ENCODE results near the gene ZNRF1. TPM values are rescaled to one million over a fixed set of nuclear protein-coding genes. Genes with fewer than 3 reads are reported as not detected.

Gene ZNRF1
- total RNA-seq, 4 donors from 2014 or later: 14.1 to 37.4 (median 19.4) TPM

DNA sequence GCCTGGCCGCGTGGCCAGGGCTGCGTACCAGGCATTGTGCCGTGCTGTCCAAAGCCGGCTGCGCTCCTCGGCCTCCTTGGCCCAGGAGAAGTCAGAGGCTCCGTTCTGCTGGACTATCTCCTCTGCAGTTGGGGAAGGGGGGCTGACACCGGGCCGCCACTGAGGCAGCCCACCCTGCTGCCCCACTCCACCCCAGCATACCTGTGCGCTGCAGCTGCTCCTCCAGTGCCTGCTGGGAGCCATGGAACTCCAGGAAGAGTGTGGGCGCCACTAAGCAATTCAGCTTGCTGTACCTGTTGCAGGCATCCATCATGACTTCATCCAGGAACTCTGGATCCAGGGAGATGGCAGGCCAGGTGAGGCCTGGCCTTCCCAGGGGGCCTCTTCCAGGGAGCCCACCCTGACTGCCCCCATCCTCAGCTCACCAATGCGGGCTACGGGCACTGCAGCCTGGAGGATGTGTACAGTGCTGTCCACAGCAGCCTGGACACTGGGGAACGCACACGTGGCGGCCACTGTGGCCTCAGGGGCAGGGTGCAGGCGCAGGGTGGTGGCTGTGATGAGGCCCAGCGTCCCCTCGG, 114.8 kb downstream of the ZNRF1 start:
- H3K9me3 ChIP-seq: no peaks in the 10 kb centered on the region
- TF ChIP-seq POLR2A (IDR thresholded peaks at IDR 0.05): no peak
- TF ChIP-seq, protein P1, sequence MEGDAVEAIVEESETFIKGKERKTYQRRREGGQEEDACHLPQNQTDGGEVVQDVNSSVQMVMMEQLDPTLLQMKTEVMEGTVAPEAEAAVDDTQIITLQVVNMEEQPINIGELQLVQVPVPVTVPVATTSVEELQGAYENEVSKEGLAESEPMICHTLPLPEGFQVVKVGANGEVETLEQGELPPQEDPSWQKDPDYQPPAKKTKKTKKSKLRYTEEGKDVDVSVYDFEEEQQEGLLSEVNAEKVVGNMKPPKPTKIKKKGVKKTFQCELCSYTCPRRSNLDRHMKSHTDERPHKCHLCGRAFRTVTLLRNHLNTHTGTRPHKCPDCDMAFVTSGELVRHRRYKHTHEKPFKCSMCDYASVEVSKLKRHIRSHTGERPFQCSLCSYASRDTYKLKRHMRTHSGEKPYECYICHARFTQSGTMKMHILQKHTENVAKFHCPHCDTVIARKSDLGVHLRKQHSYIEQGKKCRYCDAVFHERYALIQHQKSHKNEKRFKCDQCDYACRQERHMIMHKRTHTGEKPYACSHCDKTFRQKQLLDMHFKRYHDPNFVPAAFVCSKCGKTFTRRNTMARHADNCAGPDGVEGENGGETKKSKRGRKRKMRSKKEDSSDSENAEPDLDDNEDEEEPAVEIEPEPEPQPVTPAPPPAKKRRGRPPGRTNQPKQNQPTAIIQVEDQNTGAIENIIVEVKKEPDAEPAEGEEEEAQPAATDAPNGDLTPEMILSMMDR (IDR thresholded peaks at IDR 0.05): no peak
- peaks cover 8 to 15% of the 10 kb centered on the region in 2 donors for H3K4me1 ChIP-seq
- no peaks in the 10 kb centered on the region for H3K36me3 ChIP-seq
- no peak overlapping the region for H3K27ac ChIP-seq
- no peak for DNase-seq
- H3K4me3 ChIP-seq: no peak overlapping the region
- intact Hi-C loops (cut with DNase I; ENCODE audit: low total_unique reads): no loop called here
- H3K27me3 ChIP-seq: no peaks in the 10 kb centered on the region

GRCh38 chr16:75114179-75114945, 115.5 kb downstream of the ZNRF1 start:
- H3K4me1 ChIP-seq: peaks cover 6 to 8% of the 10 kb centered on the region in 2 donors
- H3K27me3 ChIP-seq: no peaks in the 10 kb centered on the region
- no peaks in the 10 kb centered on the region for H3K36me3 ChIP-seq
- H3K4me3 ChIP-seq: no peak overlapping the region
- no peak overlapping the region for H3K27ac ChIP-seq
- peak in 1 of 2 donors; percentile 17 for DNase-seq
- intact Hi-C loops (cut with DNase I; ENCODE audit: low total_unique reads): no loop called here
- no peaks in the 10 kb centered on the region for H3K9me3 ChIP-seq
- TF ChIP-seq POLR2A (IDR thresholded peaks at IDR 0.05): no peak
- TF ChIP-seq, protein P1 (IDR thresholded peaks at IDR 0.05): no peak

DNA sequence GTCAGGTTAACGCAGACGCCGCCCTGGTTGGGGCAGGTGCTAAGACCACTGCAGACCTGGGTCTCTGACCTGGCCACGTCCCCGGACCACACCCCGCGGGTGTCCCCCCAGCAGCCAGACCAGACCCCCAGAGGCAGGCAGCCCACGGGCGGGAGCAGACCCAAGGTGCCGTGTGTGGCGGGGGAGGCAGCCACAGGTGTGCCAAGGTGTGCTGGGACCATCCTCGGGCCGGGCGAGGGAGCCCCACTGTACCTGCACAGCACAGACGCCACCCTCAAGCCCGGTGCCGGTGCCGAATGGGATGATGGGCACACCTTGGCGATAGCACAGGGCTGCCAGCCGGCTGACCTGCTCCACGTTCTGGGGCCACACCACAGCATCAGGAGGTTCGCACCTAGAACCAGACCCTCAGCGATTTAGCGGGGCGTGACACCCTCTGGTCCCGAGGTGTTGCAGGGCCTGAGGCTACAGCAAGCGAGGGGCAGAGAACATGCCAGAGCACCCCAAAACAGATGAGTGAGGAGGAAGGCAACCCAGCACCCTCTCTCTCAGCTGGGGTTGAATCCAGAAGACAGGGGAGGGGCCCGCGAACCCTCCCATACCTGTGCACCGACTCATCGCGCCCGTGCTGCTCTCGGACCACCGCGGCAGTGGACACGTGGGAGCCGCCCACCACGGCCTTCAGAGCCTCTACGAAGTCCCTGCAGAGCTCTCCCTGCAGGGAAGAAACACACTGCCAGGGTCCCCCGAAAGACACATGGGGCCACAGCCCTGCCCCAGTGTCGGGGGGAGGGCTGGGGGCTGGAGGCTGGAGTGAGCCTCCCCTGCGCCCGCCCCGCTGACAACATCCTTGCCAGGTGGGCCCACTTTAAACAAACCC, 116.4 kb downstream of the ZNRF1 start:
- no peaks in the 10 kb centered on the region for H3K36me3 ChIP-seq
- peak in 1 of 2 donors; percentile 19 for DNase-seq
- H3K27me3 ChIP-seq: no peaks in the 10 kb centered on the region
- intact Hi-C loops (cut with DNase I; ENCODE audit: low total_unique reads): no loop called here
- TF ChIP-seq POLR2A (IDR thresholded peaks at IDR 0.05): no peak
- TF ChIP-seq, protein P1 (IDR thresholded peaks at IDR 0.05): no peak
- no peak overlapping the region for H3K27ac ChIP-seq
- peaks cover 0 to under 1% of the 10 kb centered on the region in 2 donors for H3K4me1 ChIP-seq
- peak overlapping the region in 1 of 2 donors; percentile 45 for H3K4me3 ChIP-seq
- H3K9me3 ChIP-seq: no peaks in the 10 kb centered on the region

DNA sequence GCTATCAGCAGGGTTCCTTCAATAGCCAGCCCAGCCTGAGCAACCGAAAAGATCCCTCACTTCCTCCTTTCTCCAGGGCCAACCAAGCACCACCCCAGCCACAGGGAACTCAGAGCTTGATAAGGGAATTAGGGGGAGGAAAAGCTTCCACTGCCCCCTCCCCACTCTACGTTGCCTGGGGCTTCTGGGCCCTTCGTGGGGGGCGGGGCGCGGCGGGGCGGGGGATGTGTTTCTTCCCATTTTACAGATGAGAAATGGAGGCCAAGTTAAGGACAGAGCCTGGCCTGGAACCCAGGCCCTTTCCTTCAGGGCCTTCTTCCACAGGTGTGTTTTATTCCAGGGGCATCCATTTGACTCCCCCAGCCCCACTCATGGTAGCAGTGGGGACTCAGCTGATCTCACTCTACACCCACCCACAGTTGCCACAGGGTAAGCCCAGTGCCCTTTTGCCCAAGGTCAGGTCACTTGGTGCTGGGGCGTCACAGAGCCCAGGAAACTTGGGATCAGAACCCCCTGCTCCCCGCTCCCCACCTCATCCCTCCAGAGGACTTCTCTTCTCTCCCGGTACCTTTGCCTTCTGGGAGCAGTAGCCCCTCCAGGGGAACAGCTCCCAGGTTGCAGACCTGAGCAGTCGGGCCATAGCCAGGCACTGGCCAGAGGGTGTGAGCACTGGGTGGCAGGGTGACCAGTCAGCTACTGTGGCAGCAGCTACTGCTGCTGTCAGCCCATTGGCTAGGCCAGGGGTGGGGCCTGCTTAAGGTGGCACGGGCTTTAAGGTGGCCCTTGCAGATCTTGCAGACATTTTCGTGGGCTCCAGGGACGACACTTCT, 117.5 kb downstream of the ZNRF1 start, which contains the start of gene LDHD:
Gene LDHD, minus strand, starts transcription at position 700 of the 830 bp plus-strand sequence. Its CDS starts 60 bp downstream, at position 640.
- DNase-seq: peak; percentile 72 to 82
- no peaks in the 10 kb centered on the region for H3K27me3 ChIP-seq
- intact Hi-C loops (cut with DNase I; ENCODE audit: low total_unique reads): no loop called here

More for the DNA sequence above, 117.5 kb downstream of the ZNRF1 start, which contains the start of gene LDHD:
- Histone ChIP-seq H3K36me3 (no peaks in the 10 kb centered on the region), H3K9me3 (no peaks in the 10 kb centered on the region), H3K27ac (peak within 1 kb of the TSS; percentile 58 to 60), H3K4me1 (no peaks in the 10 kb centered on the region), H3K4me3 (peak within 1 kb of the TSS; percentile 38 to 45)
- TF ChIP-seq, protein P1 (IDR thresholded peaks at IDR 0.05): no peak
- peak; percentile 14 to 58 for TF ChIP-seq POLR2A (IDR thresholded peaks at IDR 0.05)
